GM21619 (cell line): Measurements from ENCODE around the gene MDC1.
A peak's percentile ranks its signal among the peaks of the same experiment; 100 is the strongest.
"Not testable (repeated sequence)": the region's sequence is repeated elsewhere in the genome, so short reads cannot be mapped to it uniquely, and the experiment has no call there.

Experiments
- ATAC-seq: cut with Tn5 transposase; IDR thresholded peaks from one replicate; pipeline ENCODE4 v1.9.1; 2021; ENCODE audit not compliant: unreplicated experiment

The MDC1 gene

DNA sequence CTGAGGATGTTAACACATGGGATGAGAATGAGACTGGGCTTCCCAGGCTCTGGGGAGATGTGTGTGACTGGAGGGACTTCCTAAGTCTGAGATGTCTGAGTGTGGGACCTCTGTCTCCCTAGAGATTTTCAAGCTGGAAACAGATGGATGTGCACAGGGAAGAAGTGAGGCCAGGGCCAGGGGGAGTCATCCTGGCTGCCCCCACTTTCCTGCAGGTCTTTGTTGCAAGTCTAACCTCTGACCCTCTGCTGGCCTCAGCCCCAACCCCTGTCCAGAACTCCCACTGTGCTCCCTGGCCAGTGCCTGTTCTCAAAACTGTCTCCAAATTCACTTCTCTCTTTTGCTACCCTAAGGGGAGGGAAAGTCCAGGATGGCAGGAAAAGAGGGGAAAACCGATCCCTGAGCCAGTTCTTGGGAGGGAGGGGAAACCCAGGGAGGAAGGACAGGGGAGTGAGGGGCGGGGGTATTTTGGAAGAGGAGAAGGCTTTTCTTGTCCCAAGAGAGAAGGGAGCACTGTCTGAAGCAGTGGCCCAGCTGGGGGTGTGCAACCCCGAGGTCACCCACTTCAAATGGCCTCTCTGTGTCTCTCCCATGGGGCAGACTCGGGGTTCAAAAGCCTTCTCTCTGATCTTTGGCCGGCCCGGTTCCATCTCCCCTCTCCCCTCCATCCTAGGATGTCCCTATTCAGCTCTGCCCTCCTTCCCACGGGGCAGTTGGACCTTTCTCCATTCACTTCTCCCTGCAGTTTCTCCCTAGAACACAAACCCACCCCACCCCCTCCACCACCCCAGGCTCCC, 33.7 kb downstream of the MDC1 start:
- ATAC-seq: no peak

GRCh38 chr6:30682143-30683117, 34.7 kb downstream of the MDC1 start:
- ATAC-seq: peak; percentile 37

- ATAC-seq: no peak
Measured at GRCh38 chr6:30681766-30682142, 35.3 kb downstream of the MDC1 start.

DNA sequence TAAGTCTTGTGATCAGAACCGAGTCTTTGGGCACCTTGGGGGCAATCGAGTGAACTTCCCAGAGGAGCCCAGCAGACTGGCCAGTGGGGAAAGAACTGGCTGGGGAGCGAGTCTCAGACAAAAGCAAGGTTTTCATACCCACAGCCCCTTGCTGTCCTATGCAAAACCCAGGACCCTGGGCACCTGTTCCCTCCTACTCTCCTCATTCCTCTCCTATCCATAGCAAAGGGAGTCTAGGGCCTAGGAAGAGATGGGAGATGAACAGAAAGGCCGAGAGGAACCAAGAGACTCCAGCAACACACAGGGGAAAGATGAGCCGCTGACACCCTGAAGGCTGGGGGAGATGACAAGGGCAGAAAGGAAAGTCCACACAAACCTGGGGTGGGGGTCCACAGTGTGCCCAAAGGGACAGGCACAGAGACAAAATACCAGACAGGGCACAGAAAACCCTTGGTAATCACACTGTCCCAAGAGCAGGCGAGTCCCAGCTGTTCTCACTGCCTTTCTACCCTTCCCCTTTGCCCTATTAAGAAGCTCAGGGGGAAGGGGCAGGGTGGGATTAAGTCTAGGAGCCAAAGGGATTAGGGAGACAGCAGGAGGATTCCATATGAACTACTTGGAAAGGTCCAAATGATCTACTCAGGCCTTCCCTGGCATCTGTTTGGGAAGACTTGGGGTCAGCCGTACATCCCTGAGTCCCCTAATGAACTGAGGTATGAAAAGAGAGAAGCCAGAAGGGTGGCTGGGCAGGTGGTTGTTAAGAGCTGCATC, 37.1 kb downstream of the MDC1 start:
- ATAC-seq: no peak

- no peak for ATAC-seq
Measured at GRCh38 chr6:30678964-30679726, 37.9 kb downstream of the MDC1 start.

DNA sequence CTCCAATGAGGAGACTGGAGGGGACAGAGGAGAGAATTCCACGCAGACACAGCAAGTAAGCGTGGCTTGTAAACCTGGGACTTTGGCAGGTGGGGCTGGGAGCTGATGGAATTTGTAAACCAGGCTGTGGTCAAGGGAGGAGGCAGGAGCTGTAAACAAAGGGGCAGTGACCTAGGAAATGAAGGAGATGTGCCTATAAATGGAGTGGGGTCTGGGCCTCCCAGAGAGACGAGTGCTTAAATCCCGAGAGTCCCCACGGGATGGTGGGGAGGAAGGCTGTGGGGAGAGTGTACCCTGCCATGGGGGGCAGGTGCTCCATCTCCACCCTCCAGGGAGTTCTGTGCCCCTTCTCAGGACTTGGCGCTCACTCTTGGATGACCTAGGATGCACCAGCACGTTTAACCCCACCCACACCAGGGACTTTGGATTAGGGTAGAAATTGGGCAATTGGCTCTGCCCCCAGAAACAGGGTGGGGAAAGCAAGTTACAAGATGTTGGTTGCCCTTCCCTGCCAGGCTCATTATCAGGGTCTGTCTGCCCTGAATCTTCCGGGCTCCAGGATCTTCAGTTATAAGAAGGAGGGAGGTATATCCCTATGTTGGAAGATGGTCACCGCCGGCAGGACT, 40.3 kb downstream of the MDC1 start:
- ATAC-seq: no peak

DNA sequence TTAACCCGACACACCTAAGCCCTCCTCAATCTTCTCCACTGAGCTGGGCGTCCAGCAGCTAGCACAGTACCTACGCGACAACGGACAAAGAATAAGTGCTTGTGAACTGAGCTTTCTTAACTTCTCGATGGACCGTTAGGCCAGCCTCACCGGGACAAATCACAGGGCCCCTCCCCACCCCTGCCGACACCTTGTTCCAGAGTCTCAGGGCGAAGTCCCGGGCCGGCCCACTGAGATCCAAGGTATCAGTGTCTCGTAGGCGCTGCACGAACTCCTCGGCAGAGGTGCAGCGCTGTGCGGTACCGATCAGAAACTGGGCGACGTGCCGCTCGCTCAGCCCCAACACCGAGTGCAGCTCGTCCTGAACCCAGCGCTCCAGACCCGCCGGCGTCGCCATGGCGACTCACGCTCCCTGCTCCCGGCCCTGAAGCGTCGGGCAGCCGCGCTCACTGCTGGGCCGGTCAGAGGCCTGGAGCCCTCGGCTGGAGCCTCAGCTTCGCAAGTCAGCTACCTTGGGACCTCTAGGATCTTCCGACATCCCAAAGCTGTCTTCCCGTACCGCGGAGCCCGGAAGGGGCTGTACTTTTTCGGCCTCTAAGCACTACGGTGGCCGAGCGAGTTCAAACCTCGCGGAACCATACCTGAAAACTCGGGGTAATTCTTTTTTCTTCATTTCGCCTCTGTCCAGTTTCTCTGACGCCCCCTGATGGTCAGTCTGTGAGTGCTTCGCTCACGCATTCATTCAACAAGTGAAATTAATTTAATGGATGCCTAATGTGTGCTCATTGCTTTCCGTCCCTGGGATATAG, 44.4 kb downstream of the MDC1 start, which contains the start of gene DHX16:
Gene DHX16, minus strand, starts transcription at position 562 of the 809 bp plus-strand sequence. Its CDS starts 165 bp downstream, at position 397.
- peak; percentile 75 for ATAC-seq

DNA sequence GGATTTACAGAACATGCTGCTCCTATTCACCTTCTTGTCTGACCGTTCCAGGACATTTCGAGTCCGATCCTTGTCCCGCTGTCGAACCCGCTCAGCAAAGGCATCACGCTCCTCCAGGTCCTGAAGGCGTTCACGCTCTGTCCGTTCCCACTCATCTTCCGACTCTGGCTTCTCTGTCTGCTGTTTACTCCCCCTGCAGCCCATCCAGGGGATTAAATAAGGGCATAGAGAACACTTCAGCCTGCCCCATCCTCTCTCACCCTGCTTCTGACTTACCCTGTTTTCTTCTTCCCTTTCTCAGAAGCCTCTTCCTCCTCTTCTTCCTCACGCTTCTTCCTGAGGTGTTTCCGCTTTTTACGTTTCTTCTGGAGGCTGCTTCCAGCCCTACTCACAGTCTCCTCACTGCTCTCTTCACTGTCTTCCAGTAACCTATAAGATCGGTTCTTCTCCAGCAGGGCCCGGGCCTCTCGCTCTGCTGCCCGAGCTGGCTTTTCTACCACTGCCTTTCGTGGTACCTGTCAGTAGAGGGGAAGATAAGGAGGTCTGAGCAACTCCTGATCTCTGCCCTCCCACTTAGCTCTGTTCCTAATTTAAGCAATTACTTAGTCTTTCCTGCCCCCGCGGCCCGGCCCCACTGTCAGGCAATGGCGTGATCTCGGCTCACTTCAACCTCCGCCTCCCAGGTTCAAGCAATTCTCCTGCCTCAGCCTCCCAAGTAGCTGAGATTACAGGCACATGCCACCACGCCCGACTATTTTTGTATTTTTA, 46.1 kb downstream of the MDC1 start:
- no peak for ATAC-seq

DNA sequence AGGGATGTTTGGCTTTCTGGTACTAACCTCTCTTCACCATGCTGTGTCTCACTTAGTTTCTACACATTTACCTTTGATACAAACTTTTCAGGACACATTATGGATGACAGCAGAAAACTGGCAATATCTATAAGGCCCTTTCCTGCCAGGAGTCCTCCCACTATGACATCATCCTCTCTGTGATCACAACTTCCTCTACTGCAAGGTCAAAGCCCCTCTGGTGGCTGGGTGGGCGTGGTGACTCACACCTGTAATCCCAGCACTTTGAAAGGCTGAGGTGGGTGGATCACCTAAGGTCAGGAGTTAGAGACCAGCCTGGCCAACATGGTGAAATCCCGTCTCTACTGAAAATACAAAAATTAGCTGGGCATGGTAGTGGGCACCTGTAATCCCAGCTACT, 50.8 kb downstream of the MDC1 start:
- not testable (repeated sequence) for ATAC-seq

DNA sequence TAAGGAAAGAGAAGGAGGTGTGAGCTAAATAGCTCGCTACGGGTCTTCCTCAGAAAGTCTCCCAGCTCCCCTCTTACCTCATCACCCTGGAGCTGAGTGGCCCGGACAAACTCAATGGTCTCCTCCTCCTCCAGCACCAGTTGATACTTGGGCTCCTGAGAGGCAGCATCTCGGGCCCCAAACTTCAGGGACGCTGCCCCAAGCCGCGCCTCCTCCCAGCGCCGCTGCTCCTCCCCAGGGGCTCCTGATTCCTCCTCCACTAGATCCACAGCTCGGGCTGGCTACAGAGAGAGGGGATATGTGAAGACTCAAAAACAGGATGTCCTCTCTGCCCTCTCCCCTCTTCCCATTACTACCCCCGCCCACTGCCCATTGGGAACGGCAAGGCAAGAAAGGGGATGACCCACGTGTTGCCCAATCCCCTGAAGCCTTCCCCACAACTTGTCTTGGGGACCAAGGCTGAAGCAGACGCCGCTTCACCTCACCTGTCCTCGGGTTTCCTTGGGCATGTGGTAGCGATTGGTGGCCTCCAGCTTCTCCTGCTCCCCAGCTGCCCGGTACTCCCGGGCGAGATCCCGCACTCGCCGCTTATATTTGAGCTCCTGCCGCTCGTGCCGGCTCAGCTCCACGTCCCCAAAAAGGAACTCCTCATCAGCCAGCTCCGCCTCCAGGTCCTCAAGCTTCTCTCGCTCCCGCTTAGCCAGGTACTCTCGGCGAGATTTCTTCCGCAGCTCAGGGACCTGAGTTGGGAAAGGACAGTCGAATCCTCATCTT, 51.9 kb downstream of the MDC1 start:
- no peak for ATAC-seq

DNA sequence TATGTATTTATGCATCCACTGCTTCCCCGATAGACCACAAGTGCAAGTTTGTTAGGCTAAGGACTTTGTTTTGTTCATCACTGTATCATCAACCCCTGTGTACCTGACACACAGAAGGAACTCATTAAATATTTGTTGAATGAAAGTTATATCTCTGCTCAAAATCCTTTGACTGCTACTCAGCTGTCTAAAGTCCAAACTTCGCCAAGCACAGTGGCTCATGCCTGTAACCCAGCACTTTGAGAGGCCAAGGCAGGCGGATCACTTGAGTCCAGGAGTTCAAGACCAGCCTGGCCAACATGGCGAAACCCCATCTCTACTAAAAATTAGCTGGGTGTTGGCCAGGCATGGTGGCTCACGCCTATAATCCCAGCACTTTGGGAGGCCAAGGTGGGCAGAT, 59.2 kb downstream of the MDC1 start:
- ATAC-seq: not testable (repeated sequence)

GRCh38 chr6:30657454-30657853, 59.6 kb downstream of the MDC1 start:
- no peak for ATAC-seq

DNA sequence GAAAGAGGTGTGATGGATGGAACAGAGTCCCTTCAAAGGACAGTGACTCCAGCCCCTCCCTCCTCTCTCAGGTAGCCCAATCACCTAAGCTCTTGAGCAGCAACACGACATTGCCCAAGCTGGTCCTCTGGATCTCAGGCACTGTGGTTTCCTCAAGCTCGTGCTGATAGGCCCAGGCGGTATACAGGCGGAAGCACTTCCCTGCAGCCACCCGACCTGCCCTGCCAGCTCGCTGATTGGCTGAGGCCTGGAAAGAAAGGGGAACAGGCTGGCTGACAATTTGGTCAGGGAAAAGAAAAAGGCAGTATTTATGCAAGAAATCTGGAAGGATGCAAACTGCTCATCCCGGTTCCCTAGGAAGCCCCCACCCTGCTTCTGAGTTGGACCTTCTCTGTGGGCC, 60.6 kb downstream of the MDC1 start:
- ATAC-seq: no peak

GRCh38 chr6:30655743-30656094, 61.4 kb downstream of the MDC1 start:
- no peak for ATAC-seq

DNA sequence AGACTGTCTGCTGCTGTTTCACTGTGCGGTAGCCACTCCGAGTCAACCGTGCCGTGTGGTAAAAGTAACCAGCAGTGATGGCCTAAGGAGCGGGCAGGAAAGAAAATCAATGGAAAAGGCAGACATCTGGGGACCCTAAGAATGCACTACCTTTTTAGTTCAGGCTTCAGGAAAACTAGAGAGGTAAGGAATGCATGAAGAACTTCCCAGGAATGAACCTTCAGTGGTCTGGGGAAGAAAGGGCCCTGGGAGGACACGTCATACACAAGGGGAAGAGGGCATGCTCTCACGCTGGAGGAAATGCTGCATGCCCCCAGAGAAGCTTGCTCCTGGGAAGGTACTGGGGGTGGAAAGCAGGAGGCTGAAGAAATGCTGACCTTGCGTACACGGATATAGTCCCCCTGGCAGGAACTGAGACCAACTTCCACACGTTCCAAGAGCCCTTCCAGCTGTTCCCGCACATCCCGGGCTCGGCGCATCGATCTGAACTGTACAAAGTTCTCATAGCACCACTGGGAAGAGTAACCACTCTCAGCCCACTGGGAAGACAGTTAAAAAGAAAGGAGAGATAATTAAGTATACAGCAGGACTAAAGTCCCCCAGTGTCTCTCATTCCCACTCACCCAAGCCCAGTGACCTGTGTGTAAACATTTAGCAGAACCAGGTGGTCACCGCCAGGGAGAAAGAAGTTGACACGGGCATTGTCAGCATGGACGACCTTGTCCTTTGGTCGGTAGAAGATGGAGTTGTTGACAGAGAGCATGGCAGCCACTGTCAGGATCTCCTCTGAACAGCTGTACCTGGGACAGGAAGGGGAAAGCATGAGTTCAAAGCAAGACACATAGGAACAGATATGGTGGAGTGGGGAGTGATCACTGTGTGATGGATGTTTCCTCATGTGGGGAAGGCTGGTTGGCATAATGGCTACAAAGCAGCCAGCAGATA, 62.0 kb downstream of the MDC1 start:
- ATAC-seq: no peak

GRCh38 chr6:30651143-30651542, 65.9 kb downstream of the MDC1 start:
- ATAC-seq: no peak
